NCI-H510A (cell line): Measurements from ENCODE around the gene PFDN6.

Experiments used
- DNase-seq: peaks from one replicate; lab custom pipeline; 2025; lab: John Stamatoyannopoulos, UW

Gene PFDN6

GRCh38 chr6:33295621-33296369 is 6.4 kb downstream of the PFDN6 start:
- DNase-seq: no peak

- DNase-seq: no peak
Observed at GRCh38 chr6:33296797-33297405, 7.5 kb downstream of the PFDN6 start.

GRCh38 chr6:33297406-33297955 is 8.1 kb downstream of the PFDN6 start:
- DNase-seq: peak; percentile 57

- peak; percentile 57 for DNase-seq
Observed at GRCh38 chr6:33297956-33298772, 8.8 kb downstream of the PFDN6 start.

GRCh38 chr6:33298773-33299236 is 9.4 kb downstream of the PFDN6 start, which contains the start of gene RGL2:
RGL2 (minus strand) TSS chr6:33298942; CDS start chr6:33298610, 332 bp downstream.
- peak; percentile 56 for DNase-seq

- DNase-seq: peak; percentile 94
Observed at GRCh38 chr6:33299237-33299944, 10.0 kb downstream of the PFDN6 start.

- no peak for DNase-seq
Observed at GRCh38 chr6:33301877-33302276, 12.5 kb downstream of the PFDN6 start.

GRCh38 chr6:33304216-33304615 is 14.8 kb downstream of the PFDN6 start:
- no peak for DNase-seq

GRCh38 chr6:33305052-33305451 is 15.7 kb downstream of the PFDN6 start:
- no peak for DNase-seq

- no peak for DNase-seq
Observed at GRCh38 chr6:33306356-33306755, 17.0 kb downstream of the PFDN6 start.

GRCh38 chr6:33312361-33313104 is 23.1 kb downstream of the PFDN6 start:
- DNase-seq: peak; percentile 83

- DNase-seq: peak; percentile 27
Observed at GRCh38 chr6:33313105-33313708, 23.8 kb downstream of the PFDN6 start.

- DNase-seq: no peak
Observed at GRCh38 chr6:33313709-33314514, 24.5 kb downstream of the PFDN6 start, which contains the start of gene TAPBP. TAPBP (minus strand) TSS chr6:33314078; CDS start chr6:33314041, 37 bp downstream.

- peak; percentile 32 for DNase-seq
Observed at GRCh38 chr6:33314515-33314942, 25.1 kb downstream of the PFDN6 start.

- DNase-seq: no peak
Observed at GRCh38 chr6:33314943-33315792, 25.8 kb downstream of the PFDN6 start.

GRCh38 chr6:33315793-33316602 is 26.6 kb downstream of the PFDN6 start:
- no peak for DNase-seq

GRCh38 chr6:33316603-33317418 is 27.4 kb downstream of the PFDN6 start:
- DNase-seq: no peak
